Dedifferentiated amniotic fluid mesenchymal stem cell (primary cell): ENCODE data around the gene GRIA1.
"Not testable (repeated sequence)": the region's sequence is repeated elsewhere in the genome, so short reads cannot be mapped to it uniquely, and the experiment has no call there.

Experiments used
- DNase-seq: peaks from one replicate; pipeline ENCODE4 v3.0.0-alpha.2; 2016; ENCODE audit errors: extremely low spot score

GRIA1 gene

GRCh38 chr5:153831973-153832372, 341.5 kb downstream of the GRIA1 start:
- no peak for DNase-seq

DNA sequence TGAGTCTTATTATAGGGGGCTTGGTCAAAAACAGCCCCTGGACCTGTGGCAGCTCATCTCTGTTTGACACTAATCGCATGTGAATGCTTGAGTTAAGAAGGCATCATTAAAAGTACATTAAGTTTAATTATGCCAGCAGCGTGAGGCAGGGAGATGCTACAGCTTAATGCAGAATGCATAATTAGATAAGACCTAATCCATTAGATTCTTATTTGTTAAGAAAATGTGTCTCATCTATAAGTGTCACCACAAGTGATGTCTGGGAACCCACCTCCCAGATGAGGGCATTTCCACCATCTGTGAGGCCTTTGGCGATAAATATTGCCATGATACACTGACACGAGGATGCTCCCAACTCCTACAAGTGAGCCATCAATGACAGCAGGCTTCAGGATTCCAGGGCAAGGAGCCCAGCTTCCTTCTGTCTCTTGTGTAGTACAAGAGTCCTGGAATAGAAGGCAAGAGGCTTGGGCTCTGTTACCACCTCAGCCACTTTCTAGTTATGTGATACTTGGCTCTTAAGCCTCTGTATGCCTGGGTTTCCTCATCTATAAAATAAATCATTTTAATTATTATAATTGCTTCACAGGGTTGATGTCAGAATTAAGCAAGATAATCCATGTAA, 345.5 kb downstream of the GRIA1 start:
- DNase-seq, result no peak

DNA sequence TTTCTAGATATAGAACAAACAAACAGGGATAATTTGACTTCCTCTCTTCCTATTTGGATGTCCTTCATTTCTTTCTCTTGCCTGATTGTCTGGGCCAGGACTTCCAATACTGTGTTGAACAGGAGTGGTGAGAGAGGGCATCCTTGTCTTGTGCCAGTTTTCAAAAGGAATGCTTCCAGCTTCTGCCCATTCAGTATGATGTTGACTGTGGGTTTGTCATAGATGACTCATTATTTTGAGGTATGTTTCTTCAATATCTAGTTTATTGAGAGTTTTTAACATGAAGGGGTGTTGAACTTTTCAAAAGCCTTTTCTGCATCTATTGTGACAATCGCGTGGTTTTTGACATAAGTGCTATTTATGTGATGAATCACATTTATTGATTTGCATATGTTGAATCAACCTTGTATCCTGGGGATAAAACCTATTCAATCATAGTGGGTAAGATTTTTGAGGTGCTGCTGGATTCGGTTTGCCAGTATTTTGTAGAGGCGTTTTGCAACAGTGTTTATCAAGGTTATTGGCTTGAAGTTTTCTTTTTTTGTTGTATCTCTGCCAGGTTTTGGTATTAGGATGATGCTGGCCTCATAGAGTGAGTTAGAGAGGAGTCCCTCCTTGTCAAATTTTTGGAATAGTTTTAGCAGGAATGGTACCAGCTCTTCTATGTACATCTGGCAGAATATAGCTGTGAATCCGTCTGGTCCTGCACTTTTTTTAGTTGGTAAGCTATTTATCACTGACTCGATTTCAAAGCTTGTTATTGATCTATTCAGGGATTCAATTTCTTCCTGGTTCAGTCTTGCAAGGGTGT, 359.0 kb downstream of the GRIA1 start:
- not testable (repeated sequence) for DNase-seq

DNA sequence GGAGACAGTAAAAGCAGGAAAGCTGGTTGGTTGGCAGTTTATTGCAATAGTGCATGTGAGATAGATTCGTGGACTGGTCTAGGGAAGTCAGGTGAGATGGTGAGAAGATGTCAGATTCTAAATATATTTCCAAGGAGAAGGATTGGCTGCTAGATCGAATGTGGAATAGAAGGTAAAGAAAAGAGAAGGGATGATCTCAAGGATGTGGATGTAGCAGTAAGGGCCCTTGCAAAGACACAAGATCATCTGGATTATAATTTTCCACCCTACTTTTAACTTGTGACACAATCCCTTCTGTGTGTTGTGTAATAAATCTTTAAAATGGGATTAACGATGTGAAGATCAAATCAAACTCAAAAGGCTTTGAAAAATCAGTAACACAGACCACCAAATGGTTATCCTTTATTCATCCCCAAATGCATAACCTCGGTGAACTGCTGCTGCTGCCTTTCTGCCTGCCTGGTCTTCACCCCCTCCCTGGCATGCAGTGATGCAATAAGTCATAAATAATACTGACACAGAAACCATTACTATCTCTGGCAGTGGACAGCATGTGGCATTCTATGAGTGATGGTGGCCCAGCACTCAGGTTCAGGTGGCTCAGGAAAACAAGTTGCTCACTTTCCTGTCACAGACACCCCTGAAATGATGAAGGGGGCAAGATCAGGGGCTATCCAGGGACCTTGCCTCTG, 369.9 kb downstream of the GRIA1 start:
- DNase-seq, result no peak

- not testable (repeated sequence) for DNase-seq
Measured at GRCh38 chr5:153862906-153863305, 372.4 kb downstream of the GRIA1 start.
